Uterus (tissue), 2 donors: ENCODE results near the gene TSPAN33.

ENCODE experiments used
- CTCF ChIP-seq, 4 experiments: fragments of 200-600 bp in 2 of 4; fragments of 450-650 bp in 2 of 4; sonication (generic) in 2 of 4; IDR thresholded peaks; one replicate each; pipeline ENCODE4 v1.5.1; 2016 to 2019; ENCODE audit warnings: antibody characterized with exemption in 4 of 4, mild to moderate bottlenecking in 2 of 4, moderate library complexity in 1 of 4
- POLR2A ChIP-seq, 2 donors: fragments of 450-650 bp; IDR thresholded peaks; one replicate each; pipeline ENCODE4 v1.6.1; 2016; ENCODE audit warnings: antibody characterized with exemption in 2 of 2, mild to moderate bottlenecking in 1 of 2, moderate library complexity in 1 of 2

GRCh38 chr7:129163875-129164544 is 19.5 kb downstream of the TSPAN33 start:
- TF ChIP-seq CTCF (IDR thresholded peaks at IDR 0.05) = peak; percentile 67 to 83 (median 70)
- no peak for TF ChIP-seq POLR2A (IDR thresholded peaks at IDR 0.05)
